Mammary epithelial cell (primary cell): Measurements from ENCODE around the gene TCIRG1.

ENCODE experiments used
- CTCF ChIP-seq, 2 donors: IDR thresholded peaks in 1 of 2; conservative IDR thresholded peaks in 1 of 2; 2 replicates each; pipeline ENCODE4 v1.5.1; 2011 to 2012; ENCODE audit warnings: inconsistent platforms in 2 of 2, low read length in 2 of 2, mild to moderate bottlenecking in 2 of 2, control low read depth in 1 of 2, low read depth in 1 of 2; ENCODE audit not compliant: insufficient read depth in 1 of 2; ENCODE audit errors: extremely low read depth in 1 of 2
- EZH2 ChIP-seq: IDR thresholded peaks from 2 replicates; pipeline ENCODE4 v1.6.1; 2012; ENCODE audit warnings: low read length, inconsistent platforms, borderline replicate concordance

GRCh38 chr11:68074584-68075352 lies 35.9 kb downstream of the TCIRG1 start:
- TF ChIP-seq CTCF (conservative IDR thresholded peaks at IDR 0.05 in 1 of 2, IDR thresholded peaks at IDR 0.05 in 1 of 2; ENCODE audit: extremely low read depth in 1 of 2, insufficient read depth in 1 of 2, low read depth in 1 of 2, low read length in 2 of 2) (no peak), EZH2 (no peak)
